Upper lobe of right lung (tissue), 1 donor: ENCODE data around the gene NAA16. TPM values are rescaled to one million over a fixed set of nuclear protein-coding genes. Genes with fewer than 3 reads are reported as not detected.
"Not testable (repeated sequence)": the region's sequence is repeated elsewhere in the genome, so short reads cannot be mapped to it uniquely, and the experiment has no call there.

ENCODE experiments used
- ATAC-seq: fragments of 200-7000 bp; cut with Tn5 transposase; one replicate; pipeline ENCODE4 v1.9.1; 2020; ENCODE audit warnings: mild to moderate bottlenecking, moderate library complexity
- DNase-seq: peaks from one replicate; pipeline ENCODE4 v3.0.0-alpha.2; 2020
- H3K27ac ChIP-seq: fragments of 200-600 bp; one replicate; pipeline ENCODE4 v1.8.0; 2022
- H3K27me3 ChIP-seq: fragments of 200-600 bp; one replicate; pipeline ENCODE4 v1.8.0; 2022; ENCODE audit warnings: mild to moderate bottlenecking
- H3K36me3 ChIP-seq: fragments of 200-600 bp; one replicate; pipeline ENCODE4 v1.8.0; 2022
- H3K4me1 ChIP-seq: fragments of 200-600 bp; one replicate; pipeline ENCODE4 v1.8.0; 2022
- H3K4me3 ChIP-seq: fragments of 200-600 bp; one replicate; pipeline ENCODE4 v1.8.0; 2022; ENCODE audit warnings: mild to moderate bottlenecking
- H3K9me3 ChIP-seq: fragments of 200-600 bp; one replicate; pipeline ENCODE4 v1.8.0; 2022
- CTCF ChIP-seq: fragments of 200-600 bp; IDR thresholded peaks from one replicate; pipeline ENCODE4 v1.8.0; 2022; ENCODE audit warnings: antibody characterized with exemption
- intact Hi-C: fragments of 100-400 bp; cut with DNase I; formaldehyde crosslinking; loops from one replicate; pipeline ENCODE4 v1.11.0; 2022
- total RNA-seq: library from RNA; stranded (reverse); fragmentation: NEBNext Ultra II Directional; extraction: Animal tissue kit (Norgen Biotek cat#: 25700); gene quantifications from one replicate; pipeline ENCODE4 v1.2.1, GENCODE V29; 2021
- donor health status: DM: no; HTN: yes; CAD: no; lungs with severe emphysema.

The NAA16 gene
- total RNA-seq, 1 donor from 2014 or later, result 20.9 TPM

DNA sequence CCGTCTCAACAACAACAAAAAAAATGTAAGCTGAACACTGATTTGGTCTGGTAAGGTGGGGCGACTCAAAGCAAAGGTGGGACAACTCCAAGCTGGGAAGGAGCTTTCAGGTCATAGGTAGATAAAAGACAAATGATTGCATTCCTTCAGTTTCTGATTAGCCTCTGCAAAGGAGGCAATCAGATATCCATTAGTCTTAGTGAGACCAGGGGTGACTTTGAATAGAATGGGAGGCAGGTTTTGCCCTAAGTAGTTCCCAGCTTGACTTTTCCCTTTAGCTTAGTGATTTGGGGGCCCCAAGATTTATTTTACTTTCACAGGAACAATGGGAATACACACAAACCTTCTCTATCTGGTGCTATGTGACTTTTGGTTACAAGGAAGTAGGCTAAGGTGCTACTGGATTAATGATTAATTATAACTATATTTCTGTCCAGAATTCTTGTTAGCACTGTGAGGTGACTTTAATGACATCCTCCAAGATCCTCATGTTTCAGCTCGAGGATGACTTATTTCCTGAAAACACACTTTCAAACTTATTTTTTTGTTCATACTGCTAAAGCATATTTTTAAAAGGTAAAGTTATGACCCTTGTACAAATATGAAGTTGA is 37.1 kb upstream of the NAA16 start:
- Histone ChIP-seq H3K9me3 (no peaks in the 10 kb centered on the region), H3K4me3 (no peak overlapping the region), H3K4me1 (no peaks in the 10 kb centered on the region), H3K27ac (no peak overlapping the region), H3K27me3 (no peaks in the 10 kb centered on the region), H3K36me3 (no peaks in the 10 kb centered on the region)
- TF ChIP-seq CTCF, result no peak
- intact Hi-C loops, result no loop called here
- DNase-seq (no peak), ATAC-seq (no peak)

DNA sequence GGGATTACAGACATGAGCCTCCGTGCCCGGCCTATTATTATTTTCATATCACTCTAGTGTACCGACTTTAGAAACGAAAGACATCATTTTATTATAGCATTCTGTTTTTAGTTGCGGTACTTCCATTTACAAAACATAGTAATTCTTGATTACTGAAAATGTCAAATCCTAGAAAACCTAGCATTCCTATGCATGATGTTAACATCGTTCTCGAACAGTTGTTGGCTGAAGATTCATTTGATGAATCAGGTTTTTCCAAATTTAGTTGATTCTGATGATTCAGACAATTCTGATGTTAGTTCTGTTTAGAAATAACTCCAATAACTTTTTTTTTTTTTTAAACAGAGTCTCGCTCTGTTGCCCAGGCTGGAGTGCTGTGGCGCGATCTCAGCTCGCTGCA is 36.2 kb upstream of the NAA16 start:
- H3K4me1 ChIP-seq, result no peaks in the 10 kb centered on the region
- H3K4me3 ChIP-seq, result no peak overlapping the region
- ATAC-seq (no peak), DNase-seq (no peak)
- H3K27me3 ChIP-seq, result no peaks in the 10 kb centered on the region
- intact Hi-C loops, result no loop called here
- no peak overlapping the region for H3K27ac ChIP-seq
- TF ChIP-seq CTCF, result no peak
- H3K36me3 ChIP-seq, result no peaks in the 10 kb centered on the region
- no peaks in the 10 kb centered on the region for H3K9me3 ChIP-seq

GRCh38 chr13:41276824-41277223 is 34.2 kb upstream of the NAA16 start:
- TF ChIP-seq CTCF, result no peak
- DNase-seq (no peak), ATAC-seq (no peak)
- intact Hi-C loops, result no loop called here
- H3K9me3 ChIP-seq, result no peaks in the 10 kb centered on the region
- H3K27me3 ChIP-seq, result no peaks in the 10 kb centered on the region
- H3K27ac ChIP-seq, result no peak overlapping the region
- no peaks in the 10 kb centered on the region for H3K36me3 ChIP-seq
- H3K4me1 ChIP-seq, result no peaks in the 10 kb centered on the region
- H3K4me3 ChIP-seq, result no peak overlapping the region

DNA sequence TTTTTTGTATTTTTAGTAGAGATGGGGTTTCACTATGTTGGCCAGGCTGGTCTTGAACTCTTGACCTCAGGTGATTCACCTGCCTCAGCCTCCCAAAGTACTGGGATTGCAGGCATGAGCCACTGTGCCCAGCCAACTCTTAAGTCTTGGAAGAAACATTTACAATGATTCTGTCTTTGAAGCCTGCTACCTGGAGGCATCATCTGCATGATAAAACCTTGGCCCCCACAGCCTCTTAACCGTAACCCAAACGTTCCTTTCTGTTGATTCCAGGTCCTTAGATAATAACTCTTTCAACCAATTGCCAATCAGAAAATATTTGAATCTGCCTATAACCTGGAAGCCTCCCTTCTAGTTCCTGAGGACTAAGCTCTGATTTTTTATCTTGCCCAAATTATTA is 31.9 kb upstream of the NAA16 start:
- H3K27ac ChIP-seq, H3K4me3 ChIP-seq: not testable (repeated sequence)

GRCh38 chr13:41282129-41282571 is 28.9 kb upstream of the NAA16 start:
- TF ChIP-seq CTCF, result no peak
- ATAC-seq (peak; percentile 45), DNase-seq (no peak)
- Histone ChIP-seq H3K4me3 (no peak overlapping the region), H3K9me3 (no peaks in the 10 kb centered on the region), H3K27me3 (no peaks in the 10 kb centered on the region), H3K4me1 (no peaks in the 10 kb centered on the region), H3K36me3 (no peaks in the 10 kb centered on the region), H3K27ac (no peak overlapping the region)
- intact Hi-C loops, result no loop called here

More for the DNA sequence above, 31.9 kb upstream of the NAA16 start:
- intact Hi-C loops, H3K4me1 ChIP-seq, H3K36me3 ChIP-seq, DNase-seq, H3K27me3 ChIP-seq, ATAC-seq, H3K9me3 ChIP-seq: not testable (repeated sequence)

DNA sequence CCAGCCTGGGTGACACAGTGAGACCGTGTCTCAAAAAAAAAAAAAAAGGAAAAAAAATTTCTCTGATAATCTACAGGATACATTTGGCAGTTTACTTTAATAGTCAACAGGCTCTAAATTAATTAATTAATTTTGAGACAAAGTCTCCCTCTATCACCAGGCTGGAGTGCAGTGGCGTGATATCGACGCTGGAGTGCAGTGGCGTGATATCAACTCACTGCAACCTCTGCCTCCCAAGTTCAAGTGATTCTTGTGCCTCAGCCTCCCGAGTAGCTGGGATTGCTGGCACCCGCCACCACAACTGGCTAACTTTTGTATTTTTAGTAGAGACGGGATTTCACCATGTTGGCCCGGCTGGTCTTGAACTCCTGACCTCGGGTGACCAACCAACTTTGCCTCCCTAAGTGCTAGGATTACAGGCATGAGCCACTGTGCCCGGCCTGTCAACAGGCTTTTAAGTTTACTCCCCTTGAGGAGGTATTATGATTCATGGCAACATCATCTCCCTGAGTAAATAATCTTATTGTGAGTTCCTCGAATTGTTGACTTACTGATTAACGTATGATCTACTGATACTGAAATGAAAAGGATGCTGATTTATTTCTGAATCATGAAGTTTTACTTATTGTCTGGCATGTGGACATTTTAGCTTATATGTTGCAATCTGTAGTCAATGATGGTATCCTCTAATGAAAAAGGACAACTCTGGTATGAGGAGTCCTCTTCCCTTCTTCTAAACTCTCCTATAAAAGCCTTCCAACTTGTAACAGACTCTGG is 26.4 kb upstream of the NAA16 start:
- no peak for DNase-seq
- Histone ChIP-seq H3K9me3 (no peaks in the 10 kb centered on the region), H3K4me1 (no peaks in the 10 kb centered on the region), H3K27me3 (no peaks in the 10 kb centered on the region), H3K36me3 (no peaks in the 10 kb centered on the region), H3K4me3 (no peak overlapping the region), H3K27ac (no peak overlapping the region)
- no peak for TF ChIP-seq CTCF
- intact Hi-C loops, result no loop called here
- ATAC-seq, result no peak
